SK-N-SH treated with all-trans-retinoic acid at 6 μM for 48 hours (cell line): ENCODE data around the gene EEF1AKMT4.

Source experiments
- ATAC-seq: fragments of 200-7000 bp; cut with Tn5 transposase; 3 replicates; pipeline ENCODE4 v1.9.1; 2020; ENCODE audit warnings: mild to moderate bottlenecking, moderate library complexity
- ARNTL ChIP-seq: fragments of 450-650 bp; formaldehyde crosslinking; IDR thresholded peaks from 2 replicates; pipeline ENCODE4 v1.5.0; 2020; ENCODE audit warnings: low read depth, mild to moderate bottlenecking, moderate library complexity, borderline replicate concordance
- BACH2 ChIP-seq: fragments of 250-450 bp; sonication (Bioruptor Pico); IDR thresholded peaks from 2 replicates; pipeline ENCODE4 v1.9.0; 2021; ENCODE audit warnings: mild to moderate bottlenecking, borderline replicate concordance
- CREB5 ChIP-seq: fragments of 250-450 bp; sonication (Bioruptor Pico); IDR thresholded peaks from 2 replicates; pipeline ENCODE4 v1.5.1; 2020; ENCODE audit warnings: low read depth, mild to moderate bottlenecking, moderate library complexity
- CSDC2 ChIP-seq: fragments of 250-450 bp; sonication (Bioruptor Pico); IDR thresholded peaks from 2 replicates; pipeline ENCODE4 v1.5.0; 2020; ENCODE audit warnings: mild to moderate bottlenecking, moderate library complexity
- CSRNP3 ChIP-seq: fragments of 250-450 bp; sonication (Bioruptor Pico); IDR thresholded peaks from 2 replicates; pipeline ENCODE4 v1.5.1; 2021; ENCODE audit warnings: mild to moderate bottlenecking, moderate library complexity
- ESRRG ChIP-seq: fragments of 250-450 bp; sonication (Bioruptor Pico); IDR thresholded peaks from 2 replicates; pipeline ENCODE4 v1.6.1; 2021; ENCODE audit warnings: mild to moderate bottlenecking
- GLIS3 ChIP-seq: fragments of 250-450 bp; sonication (Bioruptor Pico); IDR thresholded peaks from 2 replicates; pipeline ENCODE4 v1.5.0; 2020; ENCODE audit warnings: mild to moderate bottlenecking, moderate library complexity
- ISL1 ChIP-seq: fragments of 250-450 bp; sonication (Bioruptor Pico); IDR thresholded peaks from 2 replicates; pipeline ENCODE4 v2.1.2; 2022; ENCODE audit warnings: mild to moderate bottlenecking, moderate library complexity
- OSR1 ChIP-seq: fragments of 250-450 bp; sonication (Bioruptor Pico); IDR thresholded peaks from 2 replicates; pipeline ENCODE4 v1.8.0; 2022; ENCODE audit warnings: moderate library complexity, mild to moderate bottlenecking, inconsistent platforms
- PATZ1 ChIP-seq: fragments of 250-450 bp; sonication (Bioruptor Pico); IDR thresholded peaks from 2 replicates; pipeline ENCODE4 v1.8.0; 2020; ENCODE audit warnings: mild to moderate bottlenecking, moderate library complexity, borderline replicate concordance
- POU6F1 ChIP-seq: fragments of 250-450 bp; sonication (Bioruptor Pico); IDR thresholded peaks from 2 replicates; pipeline ENCODE4 v1.8.0; 2021; ENCODE audit warnings: low read depth, mild to moderate bottlenecking, moderate library complexity, borderline replicate concordance
- PPARA ChIP-seq: fragments of 250-450 bp; sonication (Bioruptor Pico); IDR thresholded peaks from 2 replicates; pipeline ENCODE4 v1.5.0; 2020; ENCODE audit warnings: mild to moderate bottlenecking, borderline replicate concordance
- TCF4 ChIP-seq: fragments of 250-450 bp; sonication (Bioruptor Pico); IDR thresholded peaks from 2 replicates; pipeline ENCODE4 v1.8.0; 2021; ENCODE audit warnings: mild to moderate bottlenecking, moderate library complexity, borderline replicate concordance
- TSHZ2 ChIP-seq: fragments of 250-450 bp; sonication (Bioruptor Pico); IDR thresholded peaks from 2 replicates; pipeline ENCODE4 v1.5.0; 2020; ENCODE audit warnings: mild to moderate bottlenecking, moderate library complexity
- ZC3H10 ChIP-seq: fragments of 250-450 bp; sonication (Bioruptor Pico); IDR thresholded peaks from 2 replicates; pipeline ENCODE4 v1.5.1; 2021; ENCODE audit warnings: mild to moderate bottlenecking, moderate library complexity
- ZFP3 ChIP-seq: fragments of 250-450 bp; sonication (Bioruptor Pico); IDR thresholded peaks from 2 replicates; pipeline ENCODE4 v1.5.0; 2020; ENCODE audit warnings: mild to moderate bottlenecking, moderate library complexity
- ZFP30 ChIP-seq: fragments of 450-650 bp; formaldehyde crosslinking; IDR thresholded peaks from 2 replicates; pipeline ENCODE4 v1.5.0; 2022; ENCODE audit warnings: mild to moderate bottlenecking, moderate library complexity
- ZNF565 ChIP-seq: fragments of 450-650 bp; formaldehyde crosslinking; conservative IDR thresholded peaks from 2 replicates; pipeline ENCODE4 v1.5.0; 2020; ENCODE audit warnings: low read depth, mild to moderate bottlenecking, moderate library complexity
- ZNF70 ChIP-seq: fragments of 450-650 bp; formaldehyde crosslinking; IDR thresholded peaks from 2 replicates; pipeline ENCODE4 v1.5.0; 2020; ENCODE audit warnings: mild to moderate bottlenecking, moderate library complexity

EEF1AKMT4 gene

GRCh38 chr3:184291044-184291737 lies 41.7 kb downstream of the EEF1AKMT4 start:
- no peak for ATAC-seq
- TF ChIP-seq ESRRG (CRISPR knock-in tag) (no peak), TSHZ2 (CRISPR knock-in tag) (no peak), ARNTL (CRISPR knock-in tag) (no peak), ZNF70 (no peak), PPARA (CRISPR knock-in tag) (no peak), ZFP3 (no peak), ISL1 (no peak), TCF4 (CRISPR knock-in tag) (no peak), ZNF565 (CRISPR knock-in tag) (no peak)

GRCh38 chr3:184291738-184292445 lies 42.4 kb downstream of the EEF1AKMT4 start:
- TF ChIP-seq ZFP30 (CRISPR knock-in tag) = no peak
- no peak for TF ChIP-seq CSDC2
- no peak for TF ChIP-seq OSR1 (CRISPR knock-in tag)
- no peak for TF ChIP-seq ARNTL (CRISPR knock-in tag)
- TF ChIP-seq TSHZ2 (CRISPR knock-in tag) = no peak
- TF ChIP-seq CSRNP3 (CRISPR knock-in tag) = no peak
- no peak for TF ChIP-seq GLIS3 (CRISPR knock-in tag)
- no peak for TF ChIP-seq TCF4 (CRISPR knock-in tag)
- TF ChIP-seq BACH2 (CRISPR knock-in tag) = no peak
- no peak for TF ChIP-seq CREB5 (CRISPR knock-in tag)
- no peak for TF ChIP-seq ZC3H10
- ATAC-seq = no peak

GRCh38 chr3:184295771-184296170 lies 46.3 kb downstream of the EEF1AKMT4 start:
- no peak for TF ChIP-seq CREB5 (CRISPR knock-in tag)
- TF ChIP-seq PATZ1 (CRISPR knock-in tag) = no peak
- no peak for TF ChIP-seq ZNF70
- no peak for TF ChIP-seq CSDC2
- TF ChIP-seq POU6F1 (CRISPR knock-in tag) = no peak
- no peak for TF ChIP-seq TCF4 (CRISPR knock-in tag)
- no peak for TF ChIP-seq GLIS3 (CRISPR knock-in tag)
- TF ChIP-seq OSR1 (CRISPR knock-in tag) = no peak
- TF ChIP-seq ZFP30 (CRISPR knock-in tag) = no peak
- TF ChIP-seq ISL1 = no peak

More at GRCh38 chr3:184295771-184296170, 46.3 kb downstream of the EEF1AKMT4 start:
- no peak for ATAC-seq
